WTC11 (cell line): ENCODE data around the gene KAT2B. TPM values are rescaled to one million over a fixed set of nuclear protein-coding genes. Genes with fewer than 3 reads are reported as not detected.

ENCODE experiments used
- ATAC-seq: fragments of 200-7000 bp; cut with Tn5 transposase; 2 replicates; pipeline ENCODE4 v1.10.0; 2021; ENCODE audit warnings: mild to moderate bottlenecking, moderate library complexity
- Bru-seq: library from RNA; stranded (reverse); fragments of 400-500 nt; gene quantifications from one replicate; lab custom pipeline; 2021; lab: Mats Ljungman, UMichigan
- CTCF ChIA-PET: fragments of 300-600 bp; sonication (Branson Sonifier 250); formaldehyde crosslinking; loops from one replicate; lab custom pipeline; 2021; ENCODE audit warnings: antibody characterized with exemption; lab: Charles Lee
- POLR2A ChIA-PET: fragments of 350-600 bp; sonication (Branson Sonifier 250); formaldehyde crosslinking; loops from one replicate; lab custom pipeline; 2021; ENCODE audit warnings: antibody characterized with exemption; lab: Charles Lee
- DNase-seq: peaks from one replicate; pipeline ENCODE4 v3.0.0; 2021; ENCODE audit warnings: low spot score
- H3K27ac Mint-ChIP-seq: 2 replicates; pipeline ENCODE4 v1.8.0; 2021; ENCODE audit warnings: mixed read lengths
- H3K27me3 Mint-ChIP-seq: 2 replicates; pipeline ENCODE4 v1.8.0; 2021; ENCODE audit warnings: low read depth, mild to moderate bottlenecking, moderate library complexity, mixed read lengths
- H3K36me3 Mint-ChIP-seq: 2 replicates; pipeline ENCODE4 v1.8.0; 2021; ENCODE audit warnings: mixed read lengths
- H3K4me1 Mint-ChIP-seq: 2 replicates; pipeline ENCODE4 v1.8.0; 2022; ENCODE audit warnings: mixed read lengths
- H3K4me3 Mint-ChIP-seq: 2 replicates; pipeline ENCODE4 v1.8.0; 2021; ENCODE audit warnings: mild to moderate bottlenecking, moderate library complexity, mixed read lengths
- H3K9me3 Mint-ChIP-seq: 2 replicates; pipeline ENCODE4 v1.8.0; 2021; ENCODE audit warnings: mixed read lengths
- CTCF ChIP-seq: fragments of 200-600 bp; IDR thresholded peaks from 2 replicates; pipeline ENCODE4 v1.8.0; 2022; ENCODE audit warnings: antibody characterized with exemption
- ELF4 ChIP-seq: sonication (generic); formaldehyde crosslinking; IDR thresholded peaks from 2 replicates; pipeline ENCODE4 v1.8.1; 2022; ENCODE audit warnings: low read depth, mild to moderate bottlenecking, moderate library complexity, missing genetic modification reagents
- GABPB1 ChIP-seq: sonication (generic); formaldehyde crosslinking; IDR thresholded peaks from 2 replicates; pipeline ENCODE4 v1.8.1; 2023; ENCODE audit warnings: mild to moderate bottlenecking, missing genetic modification reagents
- IRF2 ChIP-seq: sonication (generic); formaldehyde crosslinking; IDR thresholded peaks from 2 replicates; pipeline ENCODE4 v1.8.0; 2022; ENCODE audit warnings: low read depth, missing genetic modification reagents, borderline replicate concordance
- NFYB ChIP-seq: sonication (generic); formaldehyde crosslinking; conservative IDR thresholded peaks from 2 replicates; pipeline ENCODE4 v1.8.0; 2022; ENCODE audit warnings: low read depth, missing genetic modification reagents
- ZNF121 ChIP-seq: sonication (generic); formaldehyde crosslinking; IDR thresholded peaks from 2 replicates; pipeline ENCODE4 v1.8.0; 2023; ENCODE audit warnings: missing genetic modification reagents
- ZNF416 ChIP-seq: fragments of 250-450 bp; sonication (Bioruptor Pico); IDR thresholded peaks from 2 replicates; pipeline ENCODE4 v1.9.0; 2021; ENCODE audit warnings: mild to moderate bottlenecking, inconsistent platforms
- ZNF423 ChIP-seq: fragments of 250-450 bp; sonication (Bioruptor Pico); IDR thresholded peaks from 2 replicates; pipeline ENCODE4 v2.1.2; 2022; ENCODE audit warnings: mild to moderate bottlenecking, moderate library complexity
- ZNF532 ChIP-seq: fragments of 250-450 bp; sonication (Bioruptor Pico); IDR thresholded peaks from 2 replicates; pipeline ENCODE4 v1.9.0; 2021; ENCODE audit warnings: mild to moderate bottlenecking, borderline replicate concordance
- long read RNA-seq, 3 experiments: library from RNA in 1 of 3; library from capped mRNA in 1 of 3; library from polyadenylated mRNA in 1 of 3; unstranded in 2 of 3; stranded (forward) in 1 of 3; transcript quantifications; one replicate each; pipeline ENCODE4 v2.0.0, GENCODE V29; 2021
- total RNA-seq: library from RNA; stranded (reverse); gene quantifications from 3 replicates; pipeline ENCODE4 v1.2.3, GENCODE V29; 2021
- TF ChIP-seq, protein P1 (sequence below): sonication (generic); formaldehyde crosslinking; IDR thresholded peaks from 2 replicates; pipeline ENCODE4 v1.8.1; 2023; ENCODE audit warnings: mild to moderate bottlenecking, moderate library complexity, missing genetic modification reagents
- TF ChIP-seq, protein P2 (sequence below): sonication (generic); formaldehyde crosslinking; IDR thresholded peaks from 2 replicates; pipeline ENCODE4 v1.8.1; 2023; ENCODE audit warnings: mild to moderate bottlenecking, missing genetic modification reagents

The KAT2B gene
- 1.4 to 2.7 TPM (median 2.0 TPM) in 3 replicates for total RNA-seq
- Bru-seq, nascent RNA: percentile 35 among the genes with signal in this experiment
- long read RNA-seq, experiment 1, full-length matches to known transcripts: 1 of 1 reads
- long read RNA-seq, experiment 1, partial matches to known transcripts: 0 of 1 reads
- long read RNA-seq, experiment 1, other reads (novel, unspliced or antisense): 0 of 1 reads
- long read RNA-seq, experiment 2, partial matches to known transcripts: 1 of 3 reads
- long read RNA-seq, experiment 2, other reads (novel, unspliced or antisense): 2 of 3 reads
- long read RNA-seq, experiment 3: 0 reads

DNA sequence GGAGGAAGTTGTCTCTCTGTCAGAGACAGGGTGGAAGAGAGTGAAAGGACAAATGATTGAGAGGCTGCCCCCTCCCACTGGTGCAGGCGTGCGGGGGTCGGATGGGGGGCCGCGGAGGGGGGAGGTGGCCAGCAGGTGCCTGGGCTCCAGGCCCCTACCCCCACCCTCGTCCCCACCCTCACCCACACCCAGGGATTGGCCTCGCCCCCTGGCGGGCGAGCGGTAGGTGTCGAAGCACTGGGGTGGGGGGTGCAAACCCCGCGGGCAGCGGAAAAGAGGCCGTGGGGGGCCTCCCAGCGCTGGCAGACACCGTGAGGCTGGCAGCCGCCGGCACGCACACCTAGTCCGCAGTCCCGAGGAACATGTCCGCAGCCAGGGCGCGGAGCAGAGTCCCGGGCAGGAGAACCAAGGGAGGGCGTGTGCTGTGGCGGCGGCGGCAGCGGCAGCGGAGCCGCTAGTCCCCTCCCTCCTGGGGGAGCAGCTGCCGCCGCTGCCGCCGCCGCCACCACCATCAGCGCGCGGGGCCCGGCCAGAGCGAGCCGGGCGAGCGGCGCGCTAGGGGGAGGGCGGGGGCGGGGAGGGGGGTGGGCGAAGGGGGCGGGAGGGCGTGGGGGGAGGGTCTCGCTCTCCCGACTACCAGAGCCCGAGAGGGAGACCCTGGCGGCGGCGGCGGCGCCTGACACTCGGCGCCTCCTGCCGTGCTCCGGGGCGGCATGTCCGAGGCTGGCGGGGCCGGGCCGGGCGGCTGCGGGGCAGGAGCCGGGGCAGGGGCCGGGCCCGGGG, at the start of gene KAT2B:
Gene KAT2B (plus strand): TSS at position 682 of the 783 bp plus-strand sequence. CDS start 32 bp downstream, at position 714.
- Mint-ChIP-seq H3K27me3 (peaks cover 20% of the 10 kb centered on the region), H3K27ac (no peak within 1 kb of the TSS), H3K9me3 (no peaks in the 10 kb centered on the region), H3K4me3 (peak within 1 kb of the TSS; percentile 89), H3K4me1 (peaks cover 15% of the 10 kb centered on the region), H3K36me3 (no peaks in the 10 kb centered on the region)
- CTCF ChIA-PET: interaction anchor here (0.5 to 1.0 kb wide), 3 partner anchors 10 to 153 kb away, joined by 3 to 7 read pairs (median 3); no protein-coding TSS in a partner anchor
- TF ChIP-seq CTCF (no peak), ZNF532 (CRISPR knock-in tag) (no peak), ZNF416 (peak; percentile 65; the same call in 1 of the 2 replicates), ZNF423 (CRISPR knock-in tag) (peak; percentile 80), IRF2 (CRISPR knock-in tag) (no peak)
- TF ChIP-seq, protein P1, sequence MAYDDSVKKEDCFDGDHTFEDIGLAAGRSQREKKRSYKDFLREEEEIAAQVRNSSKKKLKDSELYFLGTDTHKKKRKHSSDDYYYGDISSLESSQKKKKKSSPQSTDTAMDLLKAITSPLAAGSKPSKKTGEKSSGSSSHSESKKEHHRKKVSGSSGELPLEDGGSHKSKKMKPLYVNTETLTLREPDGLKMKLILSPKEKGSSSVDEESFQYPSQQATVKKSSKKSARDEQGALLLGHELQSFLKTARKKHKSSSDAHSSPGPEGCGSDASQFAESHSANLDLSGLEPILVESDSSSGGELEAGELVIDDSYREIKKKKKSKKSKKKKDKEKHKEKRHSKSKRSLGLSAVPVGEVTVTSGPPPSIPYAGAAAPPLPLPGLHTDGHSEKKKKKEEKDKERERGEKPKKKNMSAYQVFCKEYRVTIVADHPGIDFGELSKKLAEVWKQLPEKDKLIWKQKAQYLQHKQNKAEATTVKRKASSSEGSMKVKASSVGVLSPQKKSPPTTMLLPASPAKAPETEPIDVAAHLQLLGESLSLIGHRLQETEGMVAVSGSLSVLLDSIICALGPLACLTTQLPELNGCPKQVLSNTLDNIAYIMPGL: peak; percentile 34; the same call in 1 of the 2 replicates
- peak; percentile 61 for DNase-seq
- ATAC-seq: peak; percentile 73
- POLR2A ChIA-PET: interaction anchor here (0.7 to 1.5 kb wide), 2 partner anchors 92 to 147 kb away, joined by 3 to 7 read pairs; no protein-coding TSS in a partner anchor

- DNase-seq (no peak), ATAC-seq (no peak)
- H3K36me3 Mint-ChIP-seq: no peaks in the 10 kb centered on the region
- H3K4me1 Mint-ChIP-seq: no peaks in the 10 kb centered on the region
- no peak overlapping the region for H3K27ac Mint-ChIP-seq
- CTCF ChIA-PET: no interaction called here
- POLR2A ChIA-PET: no interaction called here
- H3K9me3 Mint-ChIP-seq: peaks cover 6% of the 10 kb centered on the region
- TF ChIP-seq NFYB (CRISPR knock-in tag): no peak
- no peak for TF ChIP-seq GABPB1 (CRISPR knock-in tag)
- TF ChIP-seq ELF4 (CRISPR knock-in tag): no peak
- no peak for TF ChIP-seq ZNF121 (CRISPR knock-in tag)
- TF ChIP-seq, protein P2, sequence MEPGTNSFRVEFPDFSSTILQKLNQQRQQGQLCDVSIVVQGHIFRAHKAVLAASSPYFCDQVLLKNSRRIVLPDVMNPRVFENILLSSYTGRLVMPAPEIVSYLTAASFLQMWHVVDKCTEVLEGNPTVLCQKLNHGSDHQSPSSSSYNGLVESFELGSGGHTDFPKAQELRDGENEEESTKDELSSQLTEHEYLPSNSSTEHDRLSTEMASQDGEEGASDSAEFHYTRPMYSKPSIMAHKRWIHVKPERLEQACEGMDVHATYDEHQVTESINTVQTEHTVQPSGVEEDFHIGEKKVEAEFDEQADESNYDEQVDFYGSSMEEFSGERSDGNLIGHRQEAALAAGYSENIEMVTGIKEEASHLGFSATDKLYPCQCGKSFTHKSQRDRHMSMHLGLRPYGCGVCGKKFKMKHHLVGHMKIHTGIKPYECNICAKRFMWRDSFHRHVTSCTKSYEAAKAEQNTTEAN: no peak
- no peaks in the 10 kb centered on the region for H3K27me3 Mint-ChIP-seq
- no peak overlapping the region for H3K4me3 Mint-ChIP-seq
Measured at GRCh38 chr3:19994796-19995195, 45.5 kb upstream of the KAT2B start.
